Keratinocyte (primary cell): ENCODE measurements around the gene NCOA6. TPM values are rescaled to one million over a fixed set of nuclear protein-coding genes. Genes with fewer than 3 reads are reported as not detected.

Source experiments
- DNase-seq: peaks from one replicate; pipeline ENCODE4 v3.0.0-alpha.2; 2011; ENCODE audit warnings: low read depth, missing footprints, low spot score
- FAIRE-seq: peaks from 2 replicates; lab custom pipeline; 2011; peaks lifted over from hg19 to GRCh38; lab: Jason Lieb, UNC
- H2AFZ ChIP-seq: 2 replicates; pipeline ENCODE4 v1.6.0; 2012; ENCODE audit warnings: low read length, control low read depth, inconsistent platforms; ENCODE audit not compliant: control insufficient read depth
- H3K27ac ChIP-seq: 2 replicates; pipeline ENCODE4 v1.5.1; 2011; ENCODE audit warnings: low read length; ENCODE audit not compliant: control insufficient read depth, insufficient read depth
- H3K27me3 ChIP-seq: 3 replicates; pipeline ENCODE4 v1.6.0; 2011; ENCODE audit warnings: low read length; ENCODE audit not compliant: control insufficient read depth, insufficient read depth; ENCODE audit errors: extremely low read depth
- H3K36me3 ChIP-seq, 2 experiments: 2 replicates in 1 of 2; 3 replicates in 1 of 2; pipeline ENCODE4 v1.5.1; 2011; ENCODE audit warnings: low read length in 2 of 2, mild to moderate bottlenecking in 1 of 2; ENCODE audit not compliant: control insufficient read depth in 2 of 2, insufficient read depth in 2 of 2; ENCODE audit errors: extremely low read depth in 1 of 2
- H3K4me1 ChIP-seq: 3 replicates; pipeline ENCODE4 v1.5.1; 2011; ENCODE audit warnings: low read length; ENCODE audit not compliant: control insufficient read depth, insufficient read depth; ENCODE audit errors: extremely low read depth
- H3K4me2 ChIP-seq: 3 replicates; pipeline ENCODE4 v1.6.0; 2011; ENCODE audit warnings: low read depth, low read length; ENCODE audit not compliant: control insufficient read depth, insufficient read depth; ENCODE audit errors: extremely low read depth
- H3K4me3 ChIP-seq, 3 experiments: fragments of 200-600 bp in 1 of 3; sonication (generic) in 1 of 3; 2 replicates in 2 of 3; 3 replicates in 1 of 3; pipeline ENCODE4 v1.5.1; 2011 to 2016; ENCODE audit warnings: low read length in 3 of 3, mild to moderate bottlenecking in 3 of 3, control low read depth in 2 of 3, inconsistent platforms in 1 of 3, low read depth in 1 of 3, mixed read lengths in 1 of 3, mixed run types in 1 of 3, moderate library complexity in 1 of 3; ENCODE audit not compliant: control insufficient read depth in 2 of 3, insufficient read depth in 2 of 3; ENCODE audit errors: extremely low read depth in 1 of 3
- H3K79me2 ChIP-seq: 2 replicates; pipeline ENCODE4 v1.6.0; 2012; ENCODE audit warnings: low read length; ENCODE audit not compliant: control insufficient read depth, insufficient read depth
- H3K9ac ChIP-seq: 3 replicates; pipeline ENCODE4 v1.6.0; 2011; ENCODE audit warnings: low read length; ENCODE audit not compliant: control insufficient read depth, insufficient read depth; ENCODE audit errors: extremely low read depth
- H3K9me1 ChIP-seq: 3 replicates; pipeline ENCODE4 v1.6.0; 2011; ENCODE audit warnings: low read length; ENCODE audit not compliant: control insufficient read depth, insufficient read depth; ENCODE audit errors: extremely low read depth
- H3K9me3 ChIP-seq: 2 replicates; pipeline ENCODE4 v1.5.1; 2012; ENCODE audit warnings: low read depth, low read length; ENCODE audit not compliant: control insufficient read depth
- H4K20me1 ChIP-seq: 3 replicates; pipeline ENCODE4 v1.6.0; 2011; ENCODE audit warnings: low read length; ENCODE audit not compliant: control insufficient read depth, insufficient read depth; ENCODE audit errors: extremely low read depth
- CTCF ChIP-seq, 3 experiments: IDR thresholded peaks in 1 of 3; conservative IDR thresholded peaks in 1 of 3; optimal IDR thresholded peaks in 1 of 3; 2 replicates in 2 of 3; 3 replicates in 1 of 3; pipeline versions ENCODE3 to v1.5.1; 2011; ENCODE audit warnings: low read length in 3 of 3, mild to moderate bottlenecking in 3 of 3, moderate library complexity in 2 of 3, control low read depth in 1 of 3, inconsistent platforms in 1 of 3; ENCODE audit not compliant: insufficient read depth in 2 of 3; ENCODE audit errors: extremely low read depth in 1 of 3
- EZH2 ChIP-seq: IDR thresholded peaks from one replicate; pipeline ENCODE4 v1.6.1; 2012; ENCODE audit warnings: inconsistent platforms, mild to moderate bottlenecking, low read length, moderate library complexity
- dilution Hi-C: fragments of 300-500 bp; cut with MboI; formaldehyde crosslinking; loops from one replicate; pipeline ENCODE4 v1.7.0; 2020; ENCODE audit warnings: low sequenced_read_pairs; ENCODE audit not compliant: extremely low pct_ligation_motif_present
- polyA plus RNA-seq, 5 experiments: library from polyadenylated mRNA; depleted of rRNA in 3 of 5; stranded (reverse) in 3 of 5; stranded (forward) in 1 of 5; unstranded in 1 of 5; fragments of >200 nt; gene quantifications; 1 replicate in 1 of 5; 2 replicates in 3 of 5; 3 replicates in 1 of 5; pipeline versions ENCODE4 v1.2.1 to v1.2.3, GENCODE V29; 2011 to 2012; ENCODE audit warnings: missing spikeins in 2 of 5, low read depth in 1 of 5, low replicate concordance in 1 of 5

The NCOA6 gene
- polyA plus RNA-seq, 1 donor (not counting 4 experiments of a cell fraction or from before 2014, with no cell fraction given), result 13.3 TPM

DNA sequence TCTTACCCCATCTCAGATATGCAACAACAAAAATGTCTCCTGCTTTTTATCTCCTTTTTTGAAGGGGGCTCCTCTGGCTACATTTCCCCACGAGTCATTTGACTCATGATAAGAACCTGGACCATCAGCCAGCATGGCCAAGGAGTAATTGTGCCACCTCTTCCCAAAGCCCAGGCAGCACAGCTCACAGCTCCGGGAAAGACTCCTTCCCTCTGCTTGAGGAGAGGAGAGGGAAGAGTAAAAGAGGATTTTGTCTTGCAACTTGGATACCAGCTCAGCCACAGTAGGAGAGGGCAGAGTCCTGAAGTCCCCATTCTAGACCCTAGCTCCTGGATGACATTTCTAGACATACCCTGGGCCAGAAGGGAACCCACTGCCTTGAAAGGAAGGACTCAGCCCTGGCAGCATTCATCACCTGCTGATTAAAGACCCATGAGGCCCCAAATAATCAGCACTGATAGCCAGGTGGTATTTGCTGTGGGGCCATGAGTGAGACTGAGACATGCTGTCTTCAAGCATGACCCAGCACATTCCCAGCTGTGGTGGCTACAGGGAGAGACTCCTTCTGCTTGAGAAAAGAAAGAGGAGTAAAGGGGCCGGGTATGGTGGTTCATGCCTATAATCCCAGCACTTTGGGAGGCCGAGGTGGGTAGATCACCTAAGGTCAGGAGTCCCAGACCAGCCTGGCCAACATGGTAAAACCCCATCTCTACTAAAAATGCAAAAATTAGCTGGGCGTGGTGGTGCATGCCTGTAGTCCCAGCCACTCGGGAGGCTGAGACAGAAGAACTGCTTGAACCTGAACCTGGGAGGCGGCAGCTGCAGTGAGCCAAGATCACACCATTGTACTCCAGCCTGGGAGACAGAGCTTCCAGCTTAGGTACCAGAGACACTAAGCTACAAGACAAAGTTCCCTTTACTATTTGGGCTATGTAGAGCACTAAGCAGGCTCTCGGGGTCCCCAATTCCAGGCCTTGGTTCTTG, 28.1 kb downstream of the NCOA6 start:
- peaks cover 0 to 1% of the 10 kb centered on the region in 2 experiments for H3K36me3 ChIP-seq
- no peak overlapping the region for H3K27ac ChIP-seq
- no peaks in the 10 kb centered on the region for H3K9me3 ChIP-seq
- TF ChIP-seq CTCF (optimal IDR thresholded peaks at IDR 0.05 in 1 of 3, IDR thresholded peaks at IDR 0.05 in 1 of 3, conservative IDR thresholded peaks at IDR 0.05 in 1 of 3; ENCODE audit: extremely low read depth in 1 of 3, insufficient read depth in 2 of 3, low read length in 3 of 3) (no peak), EZH2 (no peak)
- peaks cover 2% of the 10 kb centered on the region for H3K9me1 ChIP-seq
- no peak for DNase-seq
- peaks cover 81% of the 10 kb centered on the region for H3K79me2 ChIP-seq
- no peak for FAIRE-seq
- H3K9ac ChIP-seq, result no peak overlapping the region
- no peaks in the 10 kb centered on the region for H3K27me3 ChIP-seq
- H3K4me2 ChIP-seq, result no peak overlapping the region
- dilution Hi-C loops, result no loop called here
- no peak overlapping the region for H2AFZ ChIP-seq
- no peaks in the 10 kb centered on the region for H3K4me1 ChIP-seq
- no peak overlapping the region for H3K4me3 ChIP-seq
- peaks cover 12% of the 10 kb centered on the region for H4K20me1 ChIP-seq

DNA sequence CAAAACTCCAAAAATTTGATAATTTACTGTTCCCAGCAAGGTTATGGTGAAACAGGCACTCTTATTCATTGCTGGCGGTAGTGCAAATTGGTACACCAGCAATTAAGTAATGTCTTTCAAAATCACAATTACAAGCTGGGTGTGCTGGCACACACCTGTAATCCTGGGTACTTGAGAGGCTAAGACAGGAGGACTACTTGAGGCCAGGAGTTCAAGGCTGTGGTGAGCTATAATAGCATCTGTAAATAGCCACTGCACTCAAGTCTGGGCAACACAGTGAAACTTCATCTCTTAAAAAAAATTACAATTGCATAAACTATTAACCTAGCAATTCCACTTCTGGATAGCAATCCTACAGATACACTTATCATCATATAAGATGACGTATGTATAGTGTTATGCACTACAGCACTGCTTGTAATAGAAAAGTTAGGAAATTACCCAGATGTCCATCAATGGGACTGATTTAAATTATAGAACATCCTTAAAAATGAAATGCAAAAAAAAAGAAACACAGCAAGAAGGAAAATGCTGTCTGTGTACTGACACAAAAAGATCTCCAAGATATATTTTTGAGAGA, 31.4 kb downstream of the NCOA6 start:
- no peak overlapping the region for H3K27ac ChIP-seq
- TF ChIP-seq EZH2 (no peak), CTCF (optimal IDR thresholded peaks at IDR 0.05 in 1 of 3, IDR thresholded peaks at IDR 0.05 in 1 of 3, conservative IDR thresholded peaks at IDR 0.05 in 1 of 3; ENCODE audit: extremely low read depth in 1 of 3, insufficient read depth in 2 of 3, low read length in 3 of 3) (no peak)
- no peaks in the 10 kb centered on the region for H3K9me3 ChIP-seq
- H2AFZ ChIP-seq, result no peak overlapping the region
- no peak overlapping the region for H3K9ac ChIP-seq
- peaks cover 9 to 11% of the 10 kb centered on the region in 2 experiments for H3K36me3 ChIP-seq
- H3K4me1 ChIP-seq, result no peaks in the 10 kb centered on the region
- peaks cover 8% of the 10 kb centered on the region for H4K20me1 ChIP-seq
- dilution Hi-C loops, result no loop called here
- H3K27me3 ChIP-seq, result no peaks in the 10 kb centered on the region
- FAIRE-seq (no peak), DNase-seq (no peak)
- peaks cover 57% of the 10 kb centered on the region for H3K79me2 ChIP-seq
- H3K9me1 ChIP-seq, result peaks cover 2% of the 10 kb centered on the region
- H3K4me2 ChIP-seq, result no peak overlapping the region
- H3K4me3 ChIP-seq, result no peak overlapping the region
